GM03348 (cell line): Measurements from ENCODE around the gene CTRB1.
A peak's percentile ranks its signal among the peaks of the same experiment; 100 is the strongest.

Source experiments
- DNase-seq: peaks from one replicate; pipeline ENCODE4 v3.0.0; 2012; ENCODE audit warnings: low spot score

CTRB1 gene

DNA sequence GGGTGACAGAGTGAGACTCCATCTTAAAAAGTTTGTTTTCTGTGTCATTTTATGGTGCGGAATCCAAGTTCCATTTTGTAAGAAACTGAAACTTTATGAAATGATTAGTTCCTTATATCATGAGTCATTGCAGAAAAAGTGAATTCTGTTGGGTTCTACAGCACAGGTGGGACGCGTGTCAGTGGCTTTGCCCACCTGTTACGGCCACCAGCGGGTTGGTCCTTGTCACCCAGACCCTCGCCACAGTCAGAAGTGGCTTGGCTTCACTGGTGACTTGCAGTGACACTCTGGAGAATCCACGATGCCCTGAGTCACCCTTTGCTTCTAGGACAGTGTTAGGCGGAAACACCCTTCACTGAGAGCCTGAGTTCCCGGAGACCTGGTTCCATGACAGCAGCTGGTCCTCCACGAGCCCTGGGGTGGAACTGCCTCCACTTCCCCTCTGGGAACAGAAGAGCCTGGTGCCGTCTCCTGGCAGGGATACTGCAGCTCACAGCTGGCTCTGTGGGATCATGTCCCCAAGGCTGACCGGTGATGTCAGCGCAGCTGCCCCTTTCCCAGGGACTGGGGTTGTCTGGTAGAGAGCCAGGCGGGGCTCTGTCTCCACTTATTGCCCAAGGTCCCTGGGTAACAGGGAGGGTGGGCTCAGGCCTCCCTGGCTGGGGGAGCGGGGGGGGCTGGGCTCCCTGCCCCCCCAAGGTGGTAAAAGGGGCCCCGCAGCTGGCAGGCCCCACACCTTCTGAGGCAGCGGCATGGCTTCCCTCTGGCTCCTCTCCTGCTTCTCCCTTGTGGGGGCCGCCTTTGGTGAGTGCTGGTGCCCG is at the start of gene CTRB1:
TSS of gene CTRB1 (plus strand) at position 733 of the 821 bp plus-strand sequence. CDS start at position 753, 20 bp downstream.
- no peak for DNase-seq

DNA sequence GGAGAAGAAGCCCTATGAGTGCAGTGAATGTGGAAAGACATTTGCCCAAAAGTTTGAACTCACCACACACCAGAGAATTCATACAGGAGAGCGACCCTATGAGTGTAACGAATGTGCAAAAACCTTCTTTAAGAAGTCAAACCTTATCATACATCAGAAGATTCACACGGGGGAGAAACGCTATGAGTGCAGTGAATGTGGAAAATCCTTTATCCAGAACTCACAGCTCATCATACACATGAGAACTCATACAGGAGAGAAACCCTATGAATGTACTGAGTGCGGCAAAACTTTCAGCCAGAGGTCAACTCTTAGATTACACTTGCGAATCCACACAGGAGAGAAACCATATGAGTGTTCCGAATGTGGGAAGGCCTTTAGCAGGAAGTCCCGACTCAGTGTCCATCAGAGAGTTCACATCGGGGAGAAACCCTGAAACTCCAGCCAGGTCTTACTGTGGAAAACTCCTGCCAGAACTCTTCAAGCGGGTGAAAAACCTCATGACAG is 48.8 kb upstream of the CTRB1 start:
- no peak for DNase-seq

DNA sequence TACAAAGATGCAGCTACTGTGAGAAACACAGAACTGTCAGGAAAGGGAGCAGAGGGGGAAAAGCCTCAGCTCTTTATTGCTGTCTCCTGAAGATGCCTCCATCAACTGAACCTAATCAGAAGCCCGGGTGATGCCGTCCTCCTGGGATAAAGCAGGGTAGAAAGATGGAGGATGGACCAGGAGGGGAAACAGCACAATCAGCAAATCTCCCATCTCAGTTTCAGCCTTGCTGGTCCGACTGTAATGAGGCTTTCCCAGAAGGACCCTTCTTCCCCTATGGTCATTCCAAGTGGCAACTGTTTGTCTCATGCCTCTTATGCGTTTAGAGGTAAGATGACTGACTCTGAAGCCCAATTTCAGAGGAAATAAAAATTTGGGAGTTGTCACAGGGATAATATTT is 46.2 kb upstream of the CTRB1 start:
- no peak for DNase-seq

- no peak for DNase-seq
Observed at GRCh38 chr16:75175074-75175473, 43.7 kb upstream of the CTRB1 start.

- no peak for DNase-seq
Observed at GRCh38 chr16:75176926-75177325, 41.9 kb upstream of the CTRB1 start.

- DNase-seq = no peak
Observed at GRCh38 chr16:75179208-75179607, 39.6 kb upstream of the CTRB1 start.

DNA sequence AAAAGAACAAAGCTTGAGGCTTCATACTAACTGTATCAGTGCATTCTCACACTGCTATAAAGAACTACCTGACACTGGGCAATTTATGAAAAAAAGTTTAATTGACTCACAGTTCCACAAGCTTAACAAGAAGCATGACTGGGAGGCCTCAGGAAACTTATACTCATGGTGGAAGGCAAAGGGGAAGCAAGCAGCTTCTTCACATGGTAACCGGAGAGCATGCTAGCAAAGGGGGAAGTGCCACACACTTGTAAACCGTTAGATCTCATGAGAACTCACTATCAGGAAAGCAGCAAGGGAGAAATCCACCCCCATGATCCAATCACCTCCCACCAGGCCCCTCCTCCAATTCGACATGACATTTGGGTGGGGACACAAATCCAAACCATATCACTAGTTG is 37.2 kb upstream of the CTRB1 start:
- no peak for DNase-seq

DNA sequence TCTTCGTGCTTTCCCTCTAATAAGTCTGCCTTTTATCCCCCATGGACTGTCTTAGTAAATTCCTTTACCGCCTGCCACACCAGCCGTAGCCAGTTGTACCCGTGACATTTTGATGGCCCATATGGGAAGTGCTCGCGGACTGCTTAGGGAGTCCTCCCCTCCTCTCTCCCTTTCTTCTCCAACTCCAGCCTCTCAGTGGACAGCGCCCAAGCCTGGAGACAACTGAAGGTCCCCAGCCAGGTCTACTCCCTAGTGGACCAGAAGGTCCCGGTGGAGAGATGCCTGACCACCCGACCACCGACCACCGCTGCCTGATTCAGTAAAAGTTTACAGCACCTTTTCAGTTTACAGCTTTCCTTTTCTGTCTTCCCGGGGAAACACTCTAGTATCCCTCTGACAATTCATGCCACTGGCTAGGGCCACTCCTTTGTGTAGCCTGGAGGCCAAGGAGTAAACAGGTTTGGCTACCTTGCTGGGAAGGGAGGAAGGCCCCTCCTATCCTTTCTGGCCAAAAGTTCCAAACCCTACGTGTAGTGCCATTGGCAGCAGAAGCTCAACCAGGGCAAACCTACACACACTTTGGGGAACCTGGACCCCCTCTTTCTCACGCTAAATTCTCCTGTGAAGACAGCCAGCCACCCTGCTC is 29.8 kb upstream of the CTRB1 start:
- DNase-seq = no peak

DNA sequence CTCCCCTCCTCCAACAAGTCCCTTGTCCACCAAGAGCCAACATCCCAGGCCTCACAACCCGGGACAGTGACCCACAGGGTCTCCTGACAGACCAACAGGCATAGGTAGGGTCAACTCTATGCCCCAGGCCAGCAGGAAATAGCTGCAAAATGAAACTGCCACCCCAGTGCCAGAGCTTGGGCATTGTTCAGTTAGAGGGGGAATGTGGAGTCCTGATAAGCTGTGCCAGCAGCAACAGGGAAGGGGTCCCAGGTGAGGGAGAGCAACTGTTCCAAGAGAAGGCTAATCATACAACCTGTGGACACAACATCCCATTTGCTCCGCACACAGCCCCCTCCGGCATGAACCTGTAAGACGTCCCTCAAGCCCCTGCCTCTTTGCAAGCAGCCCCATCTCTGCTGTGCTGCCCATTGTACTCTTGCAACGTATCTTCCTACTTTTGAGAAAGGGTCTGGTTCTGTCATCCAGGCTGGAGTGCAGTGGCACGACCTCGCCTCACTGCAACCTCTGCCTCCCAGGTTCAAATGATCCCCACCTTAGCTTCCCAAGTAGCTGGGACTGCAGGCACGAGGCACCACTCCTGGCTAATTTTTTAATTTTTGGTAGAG is 29.0 kb upstream of the CTRB1 start:
- DNase-seq = no peak

DNA sequence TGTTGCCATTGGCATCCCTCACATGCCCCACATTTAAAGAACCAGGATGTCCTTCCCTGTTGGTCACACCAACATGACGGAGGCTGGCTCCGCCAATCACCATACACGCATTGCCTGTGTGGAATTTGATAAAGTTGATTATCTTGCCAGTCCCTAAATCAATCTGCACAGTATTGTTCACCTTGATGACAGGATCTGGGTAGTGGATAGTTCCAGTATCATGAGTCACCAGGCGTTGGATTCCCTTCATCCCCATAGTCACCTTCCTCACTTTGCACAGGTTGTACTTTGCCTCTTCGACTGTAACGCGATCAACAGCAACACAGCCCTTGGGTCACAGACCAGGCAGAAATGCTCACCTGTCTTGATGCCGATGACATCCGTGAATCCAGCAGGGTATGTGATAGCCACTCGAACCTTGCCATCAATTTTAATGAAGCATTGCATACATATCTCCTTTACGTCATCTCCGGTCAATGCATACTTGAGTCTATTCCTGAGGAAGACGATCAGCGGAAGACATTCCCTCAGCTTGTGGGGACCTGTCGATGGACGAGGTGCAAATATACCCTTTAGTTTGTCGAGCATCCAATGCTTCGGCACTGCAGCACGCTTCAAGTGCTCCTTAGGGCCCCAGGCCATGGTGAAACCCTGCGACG is 26.1 kb upstream of the CTRB1 start:
- no peak for DNase-seq

GRCh38 chr16:75193265-75193650 is 25.5 kb upstream of the CTRB1 start:
- DNase-seq = no peak

- no peak for DNase-seq
Observed at GRCh38 chr16:75193730-75194444, 24.9 kb upstream of the CTRB1 start.

DNA sequence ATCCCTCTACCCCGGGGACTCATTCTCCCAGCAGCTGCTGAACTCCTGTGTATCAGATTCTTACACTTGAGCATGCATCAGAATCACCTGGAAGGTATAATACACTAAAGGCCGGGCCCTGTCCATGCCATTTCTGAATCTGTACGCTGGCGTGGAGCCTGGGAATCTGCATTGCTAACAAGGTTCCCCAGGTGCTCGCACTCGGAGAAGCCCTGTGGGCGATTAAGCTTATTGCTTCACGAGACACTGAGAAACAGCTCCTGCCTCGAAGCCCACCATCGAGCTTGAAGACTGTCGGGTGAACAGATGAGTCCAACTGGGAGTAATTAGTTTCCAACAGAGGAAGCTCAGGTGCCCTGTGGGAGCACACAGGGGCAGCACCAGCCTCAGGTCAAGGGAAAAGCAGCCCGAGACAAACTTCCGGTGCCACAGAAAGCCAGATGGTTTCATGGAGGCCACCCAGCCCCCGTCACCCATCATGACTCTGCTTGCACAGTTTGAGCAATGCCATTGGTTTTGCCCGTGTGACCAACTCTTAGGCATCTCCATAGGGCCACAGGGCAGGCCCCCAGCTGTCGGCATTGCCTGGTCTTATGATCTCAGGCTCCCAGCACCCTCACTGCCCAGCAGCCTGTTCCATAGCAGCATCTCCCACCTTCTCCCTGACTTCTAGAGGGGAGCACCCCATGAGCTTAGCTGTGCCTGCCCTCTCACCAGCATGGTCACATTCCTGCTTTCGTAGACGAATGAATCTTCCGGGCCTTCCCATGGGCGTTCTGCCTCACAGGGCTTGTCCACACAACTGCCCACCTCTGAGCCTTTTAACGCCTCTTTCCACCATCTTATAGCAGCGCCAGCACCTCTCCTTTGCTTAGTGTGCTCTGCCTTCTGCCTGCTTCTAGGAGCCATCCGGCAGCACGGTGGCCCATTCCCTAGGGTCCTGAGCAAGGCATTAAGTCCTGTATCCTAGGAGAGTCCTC is 22.7 kb upstream of the CTRB1 start:
- no peak for DNase-seq

DNA sequence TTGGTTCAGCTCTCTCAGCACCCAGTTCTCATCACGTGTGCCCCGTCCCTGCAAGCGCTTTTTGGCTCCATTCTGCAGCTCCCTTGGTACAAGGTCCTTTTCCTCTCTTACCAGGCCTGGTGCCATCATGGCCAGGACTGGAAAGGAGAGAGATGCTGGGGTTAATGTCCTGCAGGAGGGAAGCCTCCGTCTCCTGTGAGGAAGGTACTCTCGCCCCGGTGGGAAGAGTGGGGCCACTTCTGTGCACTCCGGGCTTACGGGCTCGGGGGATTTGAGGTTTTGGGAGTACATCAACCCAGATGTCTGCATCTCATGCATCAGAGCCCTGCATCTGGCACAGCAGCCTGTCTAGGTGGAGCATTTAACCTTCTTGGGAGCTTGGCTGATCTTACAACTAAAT is 22.0 kb upstream of the CTRB1 start:
- DNase-seq = no peak

DNA sequence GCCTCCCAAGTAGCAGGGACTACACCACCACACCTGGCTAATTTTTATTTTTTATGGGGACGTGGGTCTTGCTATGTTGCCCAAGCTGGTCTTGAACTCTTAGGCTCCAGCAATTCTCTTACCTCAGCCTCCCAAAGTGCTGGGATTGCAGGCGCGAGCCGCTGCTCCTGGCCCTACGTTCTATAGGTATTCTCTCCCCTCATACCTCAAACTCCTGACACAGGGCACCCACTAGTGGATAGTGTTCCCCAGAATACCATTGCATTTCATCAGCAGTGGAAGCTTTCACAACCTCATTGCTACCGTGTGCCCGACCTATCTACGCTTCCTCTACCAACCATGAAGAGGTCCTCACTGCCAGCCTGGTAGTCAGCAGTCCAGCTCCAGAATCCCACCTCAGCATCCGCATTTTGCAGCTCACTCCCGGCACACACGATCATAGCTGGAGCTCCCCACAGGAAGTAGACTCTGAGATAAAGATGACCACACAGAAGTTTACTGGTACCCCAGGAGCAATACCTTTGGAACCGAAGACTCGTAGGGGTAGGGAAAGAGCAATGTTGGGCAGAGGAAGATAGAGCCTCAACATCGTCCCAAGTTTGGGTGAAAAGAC is 21.2 kb upstream of the CTRB1 start:
- DNase-seq = no peak

- peak; percentile 63 for DNase-seq
Observed at GRCh38 chr16:75198135-75198600, 20.6 kb upstream of the CTRB1 start.

DNA sequence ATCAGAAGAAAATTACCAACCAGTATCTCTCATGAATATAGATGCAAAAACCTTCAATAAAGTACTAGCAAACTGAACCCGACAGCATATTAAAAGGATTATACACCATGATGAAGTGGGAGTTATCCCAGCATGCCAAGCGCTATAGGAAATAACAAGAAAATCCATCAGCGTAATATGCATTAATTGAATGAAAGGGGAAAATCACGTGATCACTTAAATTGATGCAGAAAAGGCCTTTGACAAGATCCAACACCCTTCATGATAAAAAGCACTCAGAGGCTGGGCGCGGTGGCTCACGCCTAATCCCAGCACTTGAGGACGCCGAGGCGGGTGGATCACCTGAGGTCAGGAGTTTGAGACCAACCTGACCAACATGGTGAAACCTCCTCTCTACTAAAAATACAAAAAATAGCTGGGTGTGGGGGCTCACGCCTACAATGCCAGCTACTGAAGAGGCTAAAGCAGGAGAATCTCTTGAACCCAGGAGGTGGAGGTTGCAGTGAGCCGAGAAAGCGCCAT is 16.7 kb upstream of the CTRB1 start:
- DNase-seq = no peak

GRCh38 chr16:75203096-75203495 is 15.7 kb upstream of the CTRB1 start:
- DNase-seq = no peak

GRCh38 chr16:75203667-75204409 is 14.9 kb upstream of the CTRB1 start:
- no peak for DNase-seq
